Mesendoderm (in vitro differentiated cells): Measurements from ENCODE around the gene THNSL1.

ENCODE experiments used
- DNase-seq: peaks from one replicate; pipeline ENCODE4 v3.0.0; 2013
- H2AK5ac ChIP-seq: 2 replicates; pipeline ENCODE4 v1.6.1; 2013; ENCODE audit warnings: low read length, inconsistent platforms
- H2BK120ac ChIP-seq: 2 replicates; pipeline ENCODE4 v1.6.1; 2013; ENCODE audit warnings: low read depth, mild to moderate bottlenecking, low read length, moderate library complexity, mixed read lengths
- H2BK15ac ChIP-seq: replicated peaks from 2 replicates; pipeline ENCODE4 v1.6.1; 2013; ENCODE audit warnings: low read depth, mild to moderate bottlenecking, moderate library complexity
- H2BK5ac ChIP-seq: 2 replicates; pipeline ENCODE4 v1.6.1; 2013; ENCODE audit warnings: low read length, inconsistent platforms
- H3K18ac ChIP-seq: 2 replicates; pipeline ENCODE4 v1.6.1; 2013; ENCODE audit warnings: mild to moderate bottlenecking, low read length, mixed read lengths
- H3K23ac ChIP-seq: one replicate; pipeline ENCODE4 v1.6.1; 2013; ENCODE audit warnings: low read length
- H3K27ac ChIP-seq: 2 replicates; pipeline ENCODE4 v1.5.1; 2013; ENCODE audit warnings: low read depth, mild to moderate bottlenecking, inconsistent platforms, low read length, moderate library complexity
- H3K27me3 ChIP-seq: 2 replicates; pipeline ENCODE4 v1.6.1; 2013; ENCODE audit warnings: low read length, control low read depth, mild to moderate bottlenecking, inconsistent platforms; ENCODE audit not compliant: insufficient read depth, poor library complexity
- H3K36me3 ChIP-seq: 2 replicates; pipeline ENCODE4 v1.6.1; 2013; ENCODE audit warnings: low read length, inconsistent platforms; ENCODE audit not compliant: control insufficient read depth, insufficient read depth
- H3K4ac ChIP-seq: one replicate; pipeline ENCODE4 v1.6.1; 2013; ENCODE audit warnings: low read depth, mild to moderate bottlenecking, low read length, moderate library complexity
- H3K4me1 ChIP-seq: 2 replicates; pipeline ENCODE4 v1.6.1; 2013; ENCODE audit warnings: low read depth, low read length, inconsistent platforms; ENCODE audit not compliant: control insufficient read depth
- H3K4me2 ChIP-seq: 2 replicates; pipeline ENCODE4 v1.6.1; 2013; ENCODE audit warnings: low read length
- H3K4me3 ChIP-seq: 2 replicates; pipeline ENCODE4 v1.5.1; 2013; ENCODE audit warnings: mild to moderate bottlenecking, low read length
- H3K56ac ChIP-seq: one replicate; pipeline ENCODE4 v1.6.1; 2013; ENCODE audit warnings: low read length
- H3K79me1 ChIP-seq: 2 replicates; pipeline ENCODE4 v1.6.1; 2013; ENCODE audit warnings: low read length, inconsistent platforms
- H3K79me2 ChIP-seq: 2 replicates; pipeline ENCODE4 v1.6.1; 2013; ENCODE audit warnings: mild to moderate bottlenecking, low read length; ENCODE audit not compliant: control insufficient read depth, insufficient read depth
- H3K9ac ChIP-seq: 2 replicates; pipeline ENCODE4 v1.6.1; 2013; ENCODE audit warnings: low read length, inconsistent platforms
- H4K5ac ChIP-seq: one replicate; pipeline ENCODE4 v1.6.1; 2013; ENCODE audit warnings: low read length
- H4K8ac ChIP-seq: one replicate; pipeline ENCODE4 v1.6.1; 2013; ENCODE audit warnings: low read depth, mild to moderate bottlenecking, control low read depth, low read length, moderate library complexity
- WGBS: extraction: QIAGEN DNeasy Blood & Tissue Kit; methylation state at CpG from one replicate; pipeline ENCODE4 v1.1.7; 2013; ENCODE audit warnings: low lambda C conversion rate, missing lambda C conversion rate; ENCODE audit not compliant: insufficient coverage; ENCODE audit errors: extremely low coverage; 5-methylcytosine and 5-hydroxymethylcytosine counted together

The THNSL1 gene

GRCh38 chr10:25071227-25071626, 54.8 kb downstream of the THNSL1 start:
- H3K4me2 ChIP-seq = no peak overlapping the region
- no peaks in the 10 kb centered on the region for H3K79me2 ChIP-seq
- no peaks in the 10 kb centered on the region for H3K36me3 ChIP-seq
- no peak overlapping the region for H2BK15ac ChIP-seq
- WGBS = no CpG with 5 or more reads among the region's 1 CpG
- H2BK5ac ChIP-seq = no peak overlapping the region
- no peak overlapping the region for H4K5ac ChIP-seq
- H3K27me3 ChIP-seq = no peaks in the 10 kb centered on the region
- H2BK120ac ChIP-seq = no peak overlapping the region
- H3K79me1 ChIP-seq = no peaks in the 10 kb centered on the region
- DNase-seq = no peak
- no peak overlapping the region for H3K56ac ChIP-seq
- H2AK5ac ChIP-seq = no peak overlapping the region
- no peak overlapping the region for H3K9ac ChIP-seq
- H3K27ac ChIP-seq = no peak overlapping the region
- peaks cover 3% of the 10 kb centered on the region for H3K4me1 ChIP-seq
- H3K4ac ChIP-seq = no peak overlapping the region
- no peak overlapping the region for H3K4me3 ChIP-seq
- no peak overlapping the region for H4K8ac ChIP-seq
- H3K18ac ChIP-seq = no peak overlapping the region
- H3K23ac ChIP-seq = no peak overlapping the region

- Histone ChIP-seq H3K36me3 (no peaks in the 10 kb centered on the region), H3K4me2 (no peak overlapping the region), H2AK5ac (no peak overlapping the region), H3K23ac (no peak overlapping the region), H3K4me3 (no peak overlapping the region), H3K79me1 (no peaks in the 10 kb centered on the region), H4K8ac (no peak overlapping the region), H2BK15ac (no peak overlapping the region), H3K56ac (no peak overlapping the region), H3K79me2 (no peaks in the 10 kb centered on the region), H3K18ac (no peak overlapping the region), H3K27ac (no peak overlapping the region), H2BK120ac (no peak overlapping the region), H4K5ac (no peak overlapping the region), H3K4me1 (peaks cover 3% of the 10 kb centered on the region), H3K27me3 (no peaks in the 10 kb centered on the region), H3K4ac (no peak overlapping the region), H3K9ac (no peak overlapping the region), H2BK5ac (no peak overlapping the region)
- WGBS = no CpG with 5 or more reads among the region's 2 CpGs
- no peak for DNase-seq
Observed at GRCh38 chr10:25072786-25073185, 56.4 kb downstream of the THNSL1 start.

GRCh38 chr10:25075825-25076224, 59.4 kb downstream of the THNSL1 start:
- Histone ChIP-seq H3K56ac (no peak overlapping the region), H2BK15ac (no peak overlapping the region), H3K27ac (no peak overlapping the region), H2BK5ac (no peak overlapping the region), H3K4ac (no peak overlapping the region), H3K4me1 (no peaks in the 10 kb centered on the region), H3K79me2 (no peaks in the 10 kb centered on the region), H3K79me1 (no peaks in the 10 kb centered on the region), H2AK5ac (no peak overlapping the region), H3K18ac (no peak overlapping the region), H3K36me3 (no peaks in the 10 kb centered on the region), H4K8ac (no peak overlapping the region), H2BK120ac (no peak overlapping the region), H3K4me2 (no peak overlapping the region), H3K23ac (no peak overlapping the region), H3K27me3 (no peaks in the 10 kb centered on the region), H3K9ac (no peak overlapping the region), H3K4me3 (no peak overlapping the region), H4K5ac (no peak overlapping the region)
- no peak for DNase-seq
- WGBS = no CpG with 5 or more reads among the region's 4 CpGs
